K562 (cell line): Measurements from ENCODE around the gene GRM2. TPM values are rescaled to one million over a fixed set of nuclear protein-coding genes. Genes with fewer than 3 reads are reported as not detected.

Experiments used
- ATAC-seq: fragments of 200-7000 bp; cut with Tn5 transposase; 3 replicates; pipeline ENCODE4 v1.9.1; 2020; ENCODE audit warnings: moderate library complexity
- BruUV-seq: library from RNA; stranded (reverse); fragments of 400-500 nt; replicated peaks from 2 replicates; lab custom pipeline; 2021; lab: Mats Ljungman, UMichigan
- CTCF ChIA-PET: fragments of 300-600 bp; formaldehyde crosslinking; extraction: SDS; loops from one replicate; lab custom pipeline; 2021; ENCODE audit warnings: low intra/inter-chr PET ratio; lab: Yijun Ruan, JAX
- POLR2A ChIA-PET: fragments of 300-600, 350-650 bp; sonication (Branson Sonifier 250); formaldehyde crosslinking; extraction: SDS; loops from one replicate; lab custom pipeline; 2021; ENCODE audit warnings: antibody characterized with exemption, inconsistent platforms; lab: Yijun Ruan, JAX
- DNase-seq, 4 experiments: peaks; one replicate each; pipeline versions ENCODE4 v3.0.0 to v3.0.0-alpha.2; 2011 to 2018; ENCODE audit warnings: low spot score in 3 of 4, mixed read lengths in 3 of 4; ENCODE audit errors: extremely low read depth in 1 of 4
- FAIRE-seq: peaks from 2 replicates; lab custom pipeline; 2011; peaks lifted over from hg19 to GRCh38; lab: Jason Lieb, UNC
- H2AFZ ChIP-seq: 2 replicates; pipeline ENCODE4 v1.6.0; 2011; ENCODE audit warnings: low read depth, low read length, control low read depth, inconsistent platforms
- H3K27ac ChIP-seq: fragments of 200-600 bp; 3 replicates; pipeline ENCODE4 v1.8.0; 2011; ENCODE audit warnings: low read depth, mild to moderate bottlenecking, control low read depth, inconsistent platforms, low read length, moderate library complexity, mixed read lengths; ENCODE audit errors: extremely low read depth
- H3K27me3 ChIP-seq, 2 experiments: fragments of 300-600 bp in 1 of 2; 2 replicates in 1 of 2; 3 replicates in 1 of 2; pipeline versions ENCODE4 v1.6.0 to v1.8.0; 2011; ENCODE audit warnings: inconsistent platforms in 2 of 2, low read length in 2 of 2, mild to moderate bottlenecking in 1 of 2, mixed read lengths in 1 of 2, moderate library complexity in 1 of 2; ENCODE audit not compliant: control insufficient read depth in 2 of 2, insufficient read depth in 2 of 2
- H3K36me3 ChIP-seq: fragments of 300-600 bp; 3 replicates; pipeline ENCODE4 v1.8.0; 2011; ENCODE audit warnings: mild to moderate bottlenecking, low read length, inconsistent platforms; ENCODE audit not compliant: control insufficient read depth, insufficient read depth
- H3K4me1 ChIP-seq, 2 experiments: fragments of 200-600 bp in 1 of 2; replicated peaks in 1 of 2; 2 replicates in 1 of 2; 3 replicates in 1 of 2; pipeline versions ENCODE4 v1.5.1 to v1.8.0; 2011; ENCODE audit warnings: inconsistent platforms in 2 of 2, low read length in 2 of 2, mild to moderate bottlenecking in 1 of 2, mixed read lengths in 1 of 2, moderate library complexity in 1 of 2; ENCODE audit not compliant: control insufficient read depth in 2 of 2, insufficient read depth in 2 of 2
- H3K4me2 ChIP-seq: 2 replicates; pipeline ENCODE4 v1.6.1; 2011; ENCODE audit warnings: low read length, control low read depth, inconsistent platforms, mixed read lengths; ENCODE audit not compliant: insufficient read depth
- H3K4me3 ChIP-seq: fragments of 200-600 bp; sonication (generic), shearing (Covaris generic); 2 replicates; pipeline ENCODE4 v1.5.1; 2016; ENCODE audit warnings: control low read depth, inconsistent platforms
- H3K79me2 ChIP-seq: fragments of 200-600 bp; 3 replicates; pipeline ENCODE4 v1.8.0; 2011; ENCODE audit warnings: low read length, inconsistent platforms; ENCODE audit not compliant: control insufficient read depth, insufficient read depth
- H3K9ac ChIP-seq, 2 experiments: 2 replicates each; pipeline versions ENCODE4 v1.6.0 to v1.6.1; 2011; ENCODE audit warnings: low read depth in 2 of 2, low read length in 2 of 2, control low read depth in 1 of 2, inconsistent platforms in 1 of 2, mild to moderate bottlenecking in 1 of 2, mixed read lengths in 1 of 2; ENCODE audit not compliant: insufficient read depth in 1 of 2
- H3K9me1 ChIP-seq: one replicate; pipeline ENCODE4 v1.6.0; 2011; ENCODE audit warnings: inconsistent platforms, mild to moderate bottlenecking, low read length, moderate library complexity; ENCODE audit not compliant: control insufficient read depth, insufficient read depth
- H3K9me3 ChIP-seq: replicated peaks from 2 replicates; pipeline ENCODE4 v1.5.1; 2011; ENCODE audit warnings: low read depth, low read length, inconsistent platforms; ENCODE audit not compliant: control insufficient read depth, insufficient read depth
- H4K20me1 ChIP-seq: replicated peaks from 2 replicates; pipeline ENCODE4 v1.6.1; 2011; ENCODE audit warnings: low read length, inconsistent platforms, mixed read lengths; ENCODE audit not compliant: control insufficient read depth, insufficient read depth
- KLF1 ChIP-seq: fragments of 450-650 bp; IDR thresholded peaks from 2 replicates; pipeline ENCODE4 v1.6.1; 2016; ENCODE audit warnings: missing genetic modification characterization, missing compliant biosample characterization
- SUPT5H ChIP-seq: fragments of 450-650 bp; IDR thresholded peaks from 2 replicates; pipeline ENCODE4 v1.6.1; 2016
- U2AF1 ChIP-seq: fragments of 200-400 bp; formaldehyde crosslinking; optimal IDR thresholded peaks from 2 replicates; pipeline ENCODE3; 2017; ENCODE audit warnings: mild to moderate bottlenecking, low read depth, low read length, moderate library complexity
- ZFP91 ChIP-seq: sonication (generic); formaldehyde crosslinking; IDR thresholded peaks from 2 replicates; pipeline ENCODE4 v1.8.0; 2022; ENCODE audit warnings: mild to moderate bottlenecking, missing genetic modification reagents
- ZNF347 ChIP-seq: fragments of 450-650 bp; formaldehyde crosslinking; IDR thresholded peaks from 2 replicates; pipeline ENCODE4 v1.4.0; 2020; ENCODE audit warnings: low read depth, mild to moderate bottlenecking, moderate library complexity
- ZNF77 ChIP-seq: fragments of 250-450 bp; sonication (Bioruptor Pico); IDR thresholded peaks from 2 replicates; pipeline ENCODE4 v1.5.0; 2020
- ZNF79 ChIP-seq: fragments of 250-450 bp; sonication (Bioruptor Pico); IDR thresholded peaks from 2 replicates; pipeline ENCODE4 v1.4.0; 2020; ENCODE audit warnings: low read depth, mild to moderate bottlenecking, moderate library complexity
- ZNF830 ChIP-seq: fragments of 250-450 bp; sonication (Bioruptor Pico); IDR thresholded peaks from 2 replicates; pipeline ENCODE4 v1.5.0; 2021; ENCODE audit warnings: mild to moderate bottlenecking
- WGBS: fragments of 100-300 bp; shearing (Covaris generic); methylation state at CpG from one replicate; pipeline ENCODE4 v1.1.6; 2016; ENCODE audit warnings: low coverage, mixed read lengths; ENCODE audit not compliant: insufficient coverage; ENCODE audit errors: missing lambda C conversion rate; 5-methylcytosine and 5-hydroxymethylcytosine counted together
- in situ Hi-C: fragments of 300-500 bp; cut with MboI; formaldehyde crosslinking; loops from 4 replicates; pipeline ENCODE4 v1.15.0; 2018; ENCODE audit warnings: inconsistent platforms, mixed read lengths
- intact Hi-C: fragments of 100-400 bp; cut with micrococcal nuclease; formaldehyde crosslinking; loops from 2 replicates; pipeline ENCODE4 v1.14.2; 2022
- polyA plus RNA-seq, 8 experiments: library from polyadenylated mRNA; depleted of rRNA in 4 of 8; stranded (reverse) in 5 of 8; unstranded in 3 of 8; fragments of >200 nt; fragmentation: Nextera tagmentation in 2 of 8; fragmentation: Illumina TruSeq in 1 of 8; extraction: Ambion mirVana in 2 of 8; extraction: Trizol in 1 of 8; gene quantifications; 2 replicates each; pipeline versions ENCODE4 v1.2.1 to v1.2.3, GENCODE V29; 2011 to 2014; ENCODE audit warnings: inconsistent platforms in 1 of 8, missing spikeins in 1 of 8
- total RNA-seq, 7 experiments: library from RNA; depleted of rRNA in 6 of 7; stranded (reverse); fragments of >200 nt in 6 of 7; fragmentation: Illumina TruSeq in 2 of 7; extraction: Trizol in 2 of 7; gene quantifications; 2 replicates each; pipeline versions ENCODE4 v1.2.1 to v1.2.3, GENCODE V29; 2011 to 2021; ENCODE audit warnings: low replicate concordance in 1 of 7

GRM2 gene
- total and polyA plus RNA-seq, 9 of the 15 experiments (the other 6 are each of a cell fraction or from before 2014, with no cell fraction given) = not detected

GRCh38 chr3:51662456-51662855 lies 44.4 kb upstream of the GRM2 start:
- no TSS peak for BruUV-seq
- DNase-seq (no peak), ATAC-seq (no peak), FAIRE-seq (no peak)
- POLR2A ChIA-PET = interaction anchor here (0.7 kb wide), 1 partner anchor 661 kb away, joined by 4 read pairs; no protein-coding TSS in a partner anchor
- Histone ChIP-seq H3K36me3 (peaks cover 22% of the 10 kb centered on the region; the same call in 1 of the 3 replicates), H3K9me1 (no peaks in the 10 kb centered on the region), H3K27me3 (no peaks in the 10 kb centered on the region), H3K4me1 (no peaks in the 10 kb centered on the region), H4K20me1 (no peaks in the 10 kb centered on the region), H3K4me3 (no peak overlapping the region), H2AFZ (no peak overlapping the region), H3K9ac (no peak overlapping the region), H3K27ac (no peak overlapping the region)
- CTCF ChIA-PET = no interaction called here
- 93% methylated on average over 9 of the region's 14 CpGs for WGBS
- intact Hi-C loops = no loop called here
- TF ChIP-seq ZNF77 (CRISPR knock-in tag) = no peak
- no peak for TF ChIP-seq U2AF1
- no peak for TF ChIP-seq ZNF830 (CRISPR knock-in tag)
- TF ChIP-seq ZNF347 = no peak
- no peak for TF ChIP-seq KLF1
- TF ChIP-seq ZNF79 (CRISPR knock-in tag) = no peak
- TF ChIP-seq SUPT5H = no peak
- no peak for TF ChIP-seq ZFP91 (CRISPR knock-in tag)
- TF ChIP-seq, all 486 proteins: peak for 0
- Histone ChIP-seq H3K79me2 (no peaks in the 10 kb centered on the region), H3K4me2 (no peak overlapping the region), H3K9me3 (no peaks in the 10 kb centered on the region)
- in situ Hi-C loops = no loop called here
